ENCODE results near the gene MAP3K3. TPM values are rescaled to one million over a fixed set of nuclear protein-coding genes. Genes with fewer than 3 reads are reported as not detected.
A peak's percentile ranks its signal among the peaks of the same experiment; 100 is the strongest.

The MAP3K3 gene
- 10 to 100 TPM; 75.8 to 78.1 TPM for total RNA-seq
- polyA plus RNA-seq (2013, experiment 1 of 2), result 50.0 TPM
- 60.9 TPM for polyA plus RNA-seq (2013, experiment 2 of 2)
- total RNA-seq, result 18.1 to 230 (median 136) reads per million in 172 experiments

GRCh38 chr17:63621684-63622573, at the start of gene MAP3K3:
TSS of gene MAP3K3 (plus strand) at chr17:63622417. CDS start at chr17:63622760, 343 bp downstream.
- ATAC-seq (ENCODE audit: poor library complexity) (peak; percentile 90), DNase-seq (peak; percentile 91 to 100 (median 95))
- Mint-ChIP-seq H3K27me3 (no peaks in the 10 kb centered on the region), H3K4me3 (peak within 1 kb of the TSS; percentile 99), H3K9me3 (no peaks in the 10 kb centered on the region), H3K27ac (peak within 1 kb of the TSS; percentile 88), H3K4me1 (ENCODE audit: low read depth) (peaks cover 44% of the 10 kb centered on the region), H3K36me3 (ENCODE audit: low read depth) (peaks cover 14% of the 10 kb centered on the region)
- H3K27ac ChIP-seq (ENCODE audit: low read depth in 1 of 2, low read length in 2 of 2), result peak within 1 kb of the TSS; percentile 51 to 69
- CTCF ChIA-PET, result interaction anchor here (0.6 to 2.9 kb wide), 11 partner anchors 9 to 227 kb away, joined by 3 to 13 read pairs (median 3); partner anchors contain the start of gene CYB561
- POLR2A ChIA-PET, result interaction anchor here (0.5 to 3.1 kb wide), 41 partner anchors 10 to 1019 kb away, joined by 3 to 69 read pairs (median 6); partner anchors contain the start of genes ACE, CCDC47, CYB561 and DCAF7
- H3K9me3 ChIP-seq (ENCODE audit: control insufficient read depth in 1 of 2, insufficient read depth in 1 of 2, low read length in 2 of 2), result no peaks in the 10 kb centered on the region
- TF ChIP-seq CTCF (IDR thresholded peaks at IDR 0.05), result no peak
- H3K4me3 ChIP-seq (ENCODE audit: low read length), result peak within 1 kb of the TSS; percentile 72
- H3K36me3 ChIP-seq (ENCODE audit: insufficient read depth, low read length), result no peaks in the 10 kb centered on the region
- intact Hi-C loops (cut with DNase I, micrococcal nuclease), result loop anchor here (2.0 to 10.0 kb wide), 9 partner anchors 77 to 885 kb away; partner anchors contain the start of genes SMARCD2 (in 2 of the 2), CCDC47 (in 1 of the 2), CEP95 (in 1 of the 2) and DDX42 (in 1 of the 2)
- H3K27me3 ChIP-seq (ENCODE audit: control insufficient read depth in 1 of 2, insufficient read depth in 2 of 2, low read length in 2 of 2), result no peaks in the 10 kb centered on the region
- H3K4me1 ChIP-seq (ENCODE audit: insufficient read depth, low read length), result peaks cover 25% of the 10 kb centered on the region

DNA sequence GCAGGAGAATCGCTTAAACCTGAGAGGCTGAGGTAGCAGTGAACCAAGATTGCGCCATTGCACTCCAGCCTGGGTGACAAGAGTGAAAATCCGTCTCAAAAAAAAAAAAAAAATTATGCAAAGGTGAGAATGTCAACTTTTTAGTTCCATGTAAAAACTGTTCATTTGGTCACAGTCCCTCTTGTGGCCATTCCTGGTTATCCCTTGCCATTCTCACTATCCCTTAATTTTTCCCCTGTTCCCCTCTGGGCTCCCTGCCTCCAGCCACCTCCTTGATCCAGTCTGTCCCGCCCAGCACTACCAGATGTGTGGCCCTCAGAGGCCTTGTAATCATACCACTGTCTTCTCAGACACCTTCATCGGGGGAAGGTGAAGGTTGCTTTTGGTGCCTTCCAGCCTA, 48.6 kb upstream of the MAP3K3 start:
- peaks cover 44% of the 10 kb centered on the region for H3K4me1 Mint-ChIP-seq (ENCODE audit: low read depth)

More for the DNA sequence above, 48.6 kb upstream of the MAP3K3 start:
- H3K4me3 Mint-ChIP-seq, result no peak overlapping the region
- peaks cover 45% of the 10 kb centered on the region for H3K36me3 Mint-ChIP-seq (ENCODE audit: low read depth)
- ChIA-PET CTCF (no interaction called here), POLR2A (no interaction called here)
- no peaks in the 10 kb centered on the region for H3K4me1 ChIP-seq (ENCODE audit: insufficient read depth, low read length)
- peak overlapping the region; percentile 12 for H3K27ac Mint-ChIP-seq
- no peak overlapping the region for H3K4me3 ChIP-seq (ENCODE audit: low read length)
- H3K27me3 ChIP-seq (ENCODE audit: control insufficient read depth in 1 of 2, insufficient read depth in 2 of 2, low read length in 2 of 2), result no peaks in the 10 kb centered on the region
- H3K9me3 ChIP-seq (ENCODE audit: control insufficient read depth in 1 of 2, insufficient read depth in 1 of 2, low read length in 2 of 2), result no peaks in the 10 kb centered on the region
- TF ChIP-seq CTCF (IDR thresholded peaks at IDR 0.05), result no peak
- intact Hi-C loops (cut with DNase I, micrococcal nuclease), result no loop called here
- peaks cover 18% of the 10 kb centered on the region for H3K36me3 ChIP-seq (ENCODE audit: insufficient read depth, low read length)
- no peak overlapping the region for H3K27ac ChIP-seq (ENCODE audit: low read depth in 1 of 2, low read length in 2 of 2)
- no peaks in the 10 kb centered on the region for H3K27me3 Mint-ChIP-seq
- H3K9me3 Mint-ChIP-seq, result no peaks in the 10 kb centered on the region
- DNase-seq (no peak), ATAC-seq (ENCODE audit: poor library complexity) (no peak)

All from CD4-positive, alpha-beta T cell (primary cell).